Thyroid gland (tissue), 4 donors: ENCODE results near the gene BRS3. TPM values are rescaled to one million over a fixed set of nuclear protein-coding genes. Genes with fewer than 3 reads are reported as not detected.
"Not testable (repeated sequence)": the region's sequence is repeated elsewhere in the genome, so short reads cannot be mapped to it uniquely, and the experiment has no call there.

Source experiments
- DNase-seq, 2 donors: peaks; one replicate each; pipeline ENCODE4 v3.0.0-alpha.2; 2019
- H3K27ac ChIP-seq, 3 donors: fragments of 200-600 bp; sonication (generic); 1 replicate in 2 of 3; 2 replicates in 1 of 3; pipeline ENCODE4 v1.5.1; 2016 to 2019; ENCODE audit warnings: mild to moderate bottlenecking in 1 of 3, moderate library complexity in 1 of 3
- H3K27me3 ChIP-seq: fragments of 200-600 bp; sonication (generic); one replicate; pipeline ENCODE4 v1.5.1; 2019
- H3K36me3 ChIP-seq, 2 donors: fragments of 200-600 bp; sonication (generic); one replicate each; pipeline ENCODE4 v1.5.1; 2016 to 2019
- H3K4me1 ChIP-seq, 2 donors: fragments of 200-600 bp; sonication (generic); one replicate each; pipeline ENCODE4 v1.5.1; 2017 to 2019
- H3K4me3 ChIP-seq, 3 donors: fragments of 200-600 bp; sonication (generic); replicated peaks in 1 of 3; 1 replicate in 2 of 3; 2 replicates in 1 of 3; pipeline ENCODE4 v1.5.1; 2016; ENCODE audit warnings: mild to moderate bottlenecking in 1 of 3
- H3K9me3 ChIP-seq: fragments of 200-600 bp; sonication (generic); one replicate; pipeline ENCODE4 v1.5.1; 2017
- CTCF ChIP-seq, 6 experiments: fragments of 200-600 bp in 3 of 6; fragments of 450-650 bp in 3 of 6; sonication (generic) in 3 of 6; IDR thresholded peaks; one replicate each; pipeline ENCODE4 v1.5.1; 2016 to 2019; ENCODE audit warnings: antibody characterized with exemption in 6 of 6, mild to moderate bottlenecking in 2 of 6, inconsistent platforms in 1 of 6, moderate library complexity in 1 of 6
- POLR2A ChIP-seq, 2 donors: fragments of 450-650 bp; IDR thresholded peaks; one replicate each; pipeline ENCODE4 v1.6.1; 2017; ENCODE audit warnings: antibody characterized with exemption in 2 of 2, mild to moderate bottlenecking in 2 of 2, moderate library complexity in 1 of 2
- WGBS, 2 donors: methylation state at CpG; one replicate each; pipeline ENCODE4 v1.1.5; 2017; 5-methylcytosine and 5-hydroxymethylcytosine counted together
- intact Hi-C: fragments of 100-400 bp; cut with DNase I; formaldehyde crosslinking; loops from one replicate; pipeline ENCODE4 v1.15.1; 2023
- total RNA-seq, 4 donors: library from RNA; depleted of rRNA; stranded (reverse); fragments of >200 nt; gene quantifications; one replicate each; pipeline ENCODE4 v1.2.3, GENCODE V29; 2016

BRS3 gene
- total RNA-seq: not detected

DNA sequence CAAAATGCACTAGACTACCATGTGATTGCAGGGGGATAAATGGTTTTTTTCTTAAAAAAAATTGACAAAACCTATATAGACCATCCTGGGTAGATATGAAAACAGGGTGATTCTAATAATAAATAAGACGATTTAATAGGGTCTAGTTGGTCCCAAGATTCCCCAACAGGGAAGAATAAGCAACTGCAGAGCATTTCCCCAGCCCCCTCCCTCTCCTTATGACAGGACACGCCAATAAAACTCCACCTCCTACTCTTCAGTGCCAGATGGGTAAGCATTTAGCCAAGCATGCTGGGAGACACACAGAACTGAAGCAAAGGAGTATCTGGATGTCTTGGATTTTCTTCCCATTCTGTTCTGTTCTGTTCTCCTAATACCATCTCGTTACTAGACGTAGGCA lies at the start of gene BRS3:
Gene BRS3, plus strand, starts transcription at position 301 of the 400 bp plus-strand sequence. CDS start 168 bp downstream, outside the sequence.
- Histone ChIP-seq H3K27ac (no peak within 1 kb of the TSS), H3K9me3 (no peaks in the 10 kb centered on the region), H3K4me3 (no peak within 1 kb of the TSS), H3K36me3 (no peaks in the 10 kb centered on the region), H3K27me3 (no peaks in the 10 kb centered on the region), H3K4me1 (peaks cover 4 to 11% of the 10 kb centered on the region in 2 donors)
- DNase-seq: no peak
- 82 to 83% methylated on average over 4 of the region's 4 CpGs for WGBS, 2 donors
- intact Hi-C loops: no loop called here
- TF ChIP-seq POLR2A (IDR thresholded peaks at IDR 0.05) (no peak), CTCF (IDR thresholded peaks at IDR 0.05) (no peak)

DNA sequence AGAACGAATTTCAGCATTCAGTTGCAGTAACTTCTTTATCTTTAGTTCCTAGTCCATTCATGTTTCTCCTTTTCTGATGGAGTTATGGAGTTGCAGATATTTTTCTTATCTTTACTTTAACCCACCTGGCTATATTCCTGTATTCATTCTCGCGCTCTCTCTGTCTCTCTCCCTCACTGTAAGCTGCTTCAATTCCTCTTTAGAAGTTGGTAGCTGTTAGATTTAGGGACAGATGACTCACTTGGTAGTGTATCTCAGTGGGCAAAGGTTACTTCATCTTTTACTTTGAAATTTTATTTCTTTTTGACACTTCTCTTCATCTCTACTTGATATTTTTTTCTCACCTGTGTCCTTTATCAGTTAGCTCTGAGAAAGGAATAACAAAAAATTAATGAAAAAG lies 49.6 kb upstream of the BRS3 start:
- intact Hi-C loops: no loop called here
- WGBS, 2 donors: 89 to 94% methylated on average over 3 of the region's 3 CpGs
- DNase-seq: no peak
- Histone ChIP-seq H3K27ac (no peak overlapping the region), H3K36me3 (no peaks in the 10 kb centered on the region), H3K27me3 (no peaks in the 10 kb centered on the region), H3K9me3 (no peaks in the 10 kb centered on the region), H3K4me1 (no peaks in the 10 kb centered on the region), H3K4me3 (no peak overlapping the region)
- TF ChIP-seq CTCF (IDR thresholded peaks at IDR 0.05) (no peak), POLR2A (IDR thresholded peaks at IDR 0.05) (no peak)

DNA sequence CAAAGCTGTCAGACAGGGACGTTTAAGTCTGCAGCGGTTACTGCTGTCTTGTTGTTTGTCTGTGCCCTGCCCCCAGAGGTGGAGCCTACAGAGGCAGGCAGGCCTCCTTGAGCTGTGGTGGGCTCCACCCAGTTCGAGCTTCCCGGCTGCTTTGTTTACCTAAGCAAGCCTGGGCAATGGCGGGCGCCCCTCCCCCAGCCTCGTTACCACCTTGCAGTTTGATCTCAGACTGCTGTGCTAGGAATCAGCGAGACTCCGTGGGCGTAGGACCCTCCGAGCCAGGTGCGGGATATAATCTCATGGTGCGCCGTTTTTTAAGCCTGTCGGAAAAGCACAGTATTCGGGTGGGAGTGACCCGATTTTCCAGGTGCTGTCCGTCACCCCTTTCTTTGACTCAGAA lies 42.1 kb upstream of the BRS3 start:
- H3K27me3 ChIP-seq, intact Hi-C loops, H3K9me3 ChIP-seq, H3K4me3 ChIP-seq, H3K4me1 ChIP-seq, H3K27ac ChIP-seq, DNase-seq, H3K36me3 ChIP-seq: not testable (repeated sequence)
- WGBS, 2 donors: 94 to 97% methylated on average over 9 to 15 of the region's 18 CpGs

DNA sequence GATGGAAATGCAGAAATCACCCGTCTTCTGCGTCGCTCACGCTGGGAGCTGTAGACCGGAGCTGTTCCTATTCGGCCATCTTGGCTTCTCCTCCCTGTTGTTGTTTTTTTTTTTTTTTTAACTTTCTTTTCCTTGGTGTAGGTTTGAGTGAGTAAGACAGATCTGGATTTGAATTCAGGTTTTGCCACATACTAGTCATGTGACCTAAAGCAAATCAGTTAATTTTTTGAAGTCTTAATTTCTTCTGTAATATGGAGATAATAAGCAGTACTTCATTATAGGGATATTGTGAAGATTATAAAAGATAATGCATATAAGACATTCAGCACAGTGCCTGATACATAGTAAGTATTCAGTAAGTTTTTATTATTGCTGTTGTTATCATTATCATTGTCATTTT lies 41.5 kb upstream of the BRS3 start:
- Histone ChIP-seq H3K4me1 (no peaks in the 10 kb centered on the region), H3K27ac (no peak overlapping the region), H3K4me3 (no peak overlapping the region), H3K27me3 (no peaks in the 10 kb centered on the region), H3K9me3 (no peaks in the 10 kb centered on the region), H3K36me3 (no peaks in the 10 kb centered on the region)
- no peak for DNase-seq
- 96 to 97% methylated on average over 6 of the region's 6 CpGs for WGBS, 2 donors
- intact Hi-C loops: no loop called here
- TF ChIP-seq POLR2A (IDR thresholded peaks at IDR 0.05): no peak
- TF ChIP-seq CTCF (IDR thresholded peaks at IDR 0.05): no peak

- WGBS, 2 donors: 91 to 97% methylated on average over 2 of the region's 2 CpGs
- Histone ChIP-seq H3K36me3 (no peaks in the 10 kb centered on the region), H3K27ac (no peak overlapping the region), H3K27me3 (no peaks in the 10 kb centered on the region), H3K4me3 (no peak overlapping the region), H3K4me1 (no peaks in the 10 kb centered on the region), H3K9me3 (no peaks in the 10 kb centered on the region)
- TF ChIP-seq POLR2A (IDR thresholded peaks at IDR 0.05): no peak
- TF ChIP-seq CTCF (IDR thresholded peaks at IDR 0.05): no peak
- intact Hi-C loops: no loop called here
- DNase-seq: no peak
These were observed 40.4 kb upstream of the BRS3 start for GRCh38 chrX:136447308-136447707.

DNA sequence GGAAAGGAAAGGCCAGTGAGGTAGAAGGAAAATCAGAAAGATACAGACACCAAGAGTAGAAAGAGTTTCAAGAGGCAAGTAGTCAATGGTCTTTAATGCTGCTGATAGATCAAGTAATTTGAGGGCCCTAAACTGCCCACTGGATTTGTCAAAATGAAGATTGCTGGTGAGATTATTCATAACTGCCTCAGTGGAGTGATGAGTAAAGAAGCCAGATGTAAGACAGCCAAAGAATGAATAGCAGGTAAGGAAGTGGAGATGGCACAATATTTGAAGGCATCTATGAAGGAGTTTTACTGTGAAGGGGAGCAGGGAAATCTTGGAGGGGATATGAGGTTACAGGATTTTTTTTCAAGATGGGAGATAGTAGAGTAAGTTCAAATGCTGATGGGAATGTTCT lies 39.8 kb upstream of the BRS3 start:
- DNase-seq: no peak
- H3K9me3 ChIP-seq: no peaks in the 10 kb centered on the region
- H3K27ac ChIP-seq: no peak overlapping the region
- H3K27me3 ChIP-seq: no peaks in the 10 kb centered on the region
- intact Hi-C loops: no loop called here
- H3K36me3 ChIP-seq: no peaks in the 10 kb centered on the region
- H3K4me1 ChIP-seq: no peaks in the 10 kb centered on the region
- no peak overlapping the region for H3K4me3 ChIP-seq
- TF ChIP-seq CTCF (IDR thresholded peaks at IDR 0.05) (no peak), POLR2A (IDR thresholded peaks at IDR 0.05) (no peak)
